ENCODE measurements around the gene CEACAM3.

DNA sequence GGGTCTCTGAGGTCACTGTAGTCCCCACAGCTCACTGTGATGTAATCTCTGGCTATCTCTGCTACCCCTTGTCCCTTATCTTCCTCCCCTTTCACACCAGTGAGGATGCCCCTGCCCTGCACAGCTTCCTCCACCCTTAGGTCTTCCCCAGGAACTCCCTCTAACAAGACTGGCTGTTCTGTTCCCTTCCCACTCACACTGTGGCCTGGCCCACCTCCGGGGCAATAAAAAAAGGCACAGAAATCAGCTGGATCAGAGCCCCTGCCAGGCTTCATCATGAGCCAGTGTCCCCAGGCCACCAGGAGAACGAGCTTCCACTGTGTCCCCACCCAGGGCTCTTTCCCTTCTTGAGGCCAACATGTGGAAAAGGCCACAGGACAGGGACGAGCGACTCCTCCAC, 4.6 kb downstream of the CEACAM3 start:
- TF ChIP-seq RXRA (IDR thresholded peaks at IDR 0.05), result no peak
- TF ChIP-seq, protein P1, sequence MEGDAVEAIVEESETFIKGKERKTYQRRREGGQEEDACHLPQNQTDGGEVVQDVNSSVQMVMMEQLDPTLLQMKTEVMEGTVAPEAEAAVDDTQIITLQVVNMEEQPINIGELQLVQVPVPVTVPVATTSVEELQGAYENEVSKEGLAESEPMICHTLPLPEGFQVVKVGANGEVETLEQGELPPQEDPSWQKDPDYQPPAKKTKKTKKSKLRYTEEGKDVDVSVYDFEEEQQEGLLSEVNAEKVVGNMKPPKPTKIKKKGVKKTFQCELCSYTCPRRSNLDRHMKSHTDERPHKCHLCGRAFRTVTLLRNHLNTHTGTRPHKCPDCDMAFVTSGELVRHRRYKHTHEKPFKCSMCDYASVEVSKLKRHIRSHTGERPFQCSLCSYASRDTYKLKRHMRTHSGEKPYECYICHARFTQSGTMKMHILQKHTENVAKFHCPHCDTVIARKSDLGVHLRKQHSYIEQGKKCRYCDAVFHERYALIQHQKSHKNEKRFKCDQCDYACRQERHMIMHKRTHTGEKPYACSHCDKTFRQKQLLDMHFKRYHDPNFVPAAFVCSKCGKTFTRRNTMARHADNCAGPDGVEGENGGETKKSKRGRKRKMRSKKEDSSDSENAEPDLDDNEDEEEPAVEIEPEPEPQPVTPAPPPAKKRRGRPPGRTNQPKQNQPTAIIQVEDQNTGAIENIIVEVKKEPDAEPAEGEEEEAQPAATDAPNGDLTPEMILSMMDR (IDR thresholded peaks at IDR 0.05; ENCODE audit: low read depth, low read length, missing input control), result no peak
- TF ChIP-seq SP1 (IDR thresholded peaks at IDR 0.05), result no peak
- no peak for TF ChIP-seq YY1 (IDR thresholded peaks at IDR 0.05)
- TF ChIP-seq, protein P2, sequence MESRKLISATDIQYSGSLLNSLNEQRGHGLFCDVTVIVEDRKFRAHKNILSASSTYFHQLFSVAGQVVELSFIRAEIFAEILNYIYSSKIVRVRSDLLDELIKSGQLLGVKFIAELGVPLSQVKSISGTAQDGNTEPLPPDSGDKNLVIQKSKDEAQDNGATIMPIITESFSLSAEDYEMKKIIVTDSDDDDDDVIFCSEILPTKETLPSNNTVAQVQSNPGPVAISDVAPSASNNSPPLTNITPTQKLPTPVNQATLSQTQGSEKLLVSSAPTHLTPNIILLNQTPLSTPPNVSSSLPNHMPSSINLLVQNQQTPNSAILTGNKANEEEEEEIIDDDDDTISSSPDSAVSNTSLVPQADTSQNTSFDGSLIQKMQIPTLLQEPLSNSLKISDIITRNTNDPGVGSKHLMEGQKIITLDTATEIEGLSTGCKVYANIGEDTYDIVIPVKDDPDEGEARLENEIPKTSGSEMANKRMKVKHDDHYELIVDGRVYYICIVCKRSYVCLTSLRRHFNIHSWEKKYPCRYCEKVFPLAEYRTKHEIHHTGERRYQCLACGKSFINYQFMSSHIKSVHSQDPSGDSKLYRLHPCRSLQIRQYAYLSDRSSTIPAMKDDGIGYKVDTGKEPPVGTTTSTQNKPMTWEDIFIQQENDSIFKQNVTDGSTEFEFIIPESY (IDR thresholded peaks at IDR 0.05), result no peak
- TF ChIP-seq RAD21 (IDR thresholded peaks at IDR 0.05), result no peak
- TF ChIP-seq MAX (IDR thresholded peaks at IDR 0.05), result no peak
- TF ChIP-seq, protein P3, sequence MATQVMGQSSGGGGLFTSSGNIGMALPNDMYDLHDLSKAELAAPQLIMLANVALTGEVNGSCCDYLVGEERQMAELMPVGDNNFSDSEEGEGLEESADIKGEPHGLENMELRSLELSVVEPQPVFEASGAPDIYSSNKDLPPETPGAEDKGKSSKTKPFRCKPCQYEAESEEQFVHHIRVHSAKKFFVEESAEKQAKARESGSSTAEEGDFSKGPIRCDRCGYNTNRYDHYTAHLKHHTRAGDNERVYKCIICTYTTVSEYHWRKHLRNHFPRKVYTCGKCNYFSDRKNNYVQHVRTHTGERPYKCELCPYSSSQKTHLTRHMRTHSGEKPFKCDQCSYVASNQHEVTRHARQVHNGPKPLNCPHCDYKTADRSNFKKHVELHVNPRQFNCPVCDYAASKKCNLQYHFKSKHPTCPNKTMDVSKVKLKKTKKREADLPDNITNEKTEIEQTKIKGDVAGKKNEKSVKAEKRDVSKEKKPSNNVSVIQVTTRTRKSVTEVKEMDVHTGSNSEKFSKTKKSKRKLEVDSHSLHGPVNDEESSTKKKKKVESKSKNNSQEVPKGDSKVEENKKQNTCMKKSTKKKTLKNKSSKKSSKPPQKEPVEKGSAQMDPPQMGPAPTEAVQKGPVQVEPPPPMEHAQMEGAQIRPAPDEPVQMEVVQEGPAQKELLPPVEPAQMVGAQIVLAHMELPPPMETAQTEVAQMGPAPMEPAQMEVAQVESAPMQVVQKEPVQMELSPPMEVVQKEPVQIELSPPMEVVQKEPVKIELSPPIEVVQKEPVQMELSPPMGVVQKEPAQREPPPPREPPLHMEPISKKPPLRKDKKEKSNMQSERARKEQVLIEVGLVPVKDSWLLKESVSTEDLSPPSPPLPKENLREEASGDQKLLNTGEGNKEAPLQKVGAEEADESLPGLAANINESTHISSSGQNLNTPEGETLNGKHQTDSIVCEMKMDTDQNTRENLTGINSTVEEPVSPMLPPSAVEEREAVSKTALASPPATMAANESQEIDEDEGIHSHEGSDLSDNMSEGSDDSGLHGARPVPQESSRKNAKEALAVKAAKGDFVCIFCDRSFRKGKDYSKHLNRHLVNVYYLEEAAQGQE (IDR thresholded peaks at IDR 0.05), result no peak
- no peak for TF ChIP-seq TAF1 (conservative IDR thresholded peaks at IDR 0.05)
- TF ChIP-seq GABPA (IDR thresholded peaks at IDR 0.05 in 1 of 2, conservative IDR thresholded peaks at IDR 0.05 in 1 of 2), result no peak

All from liver (tissue), 3 donors.